Measurements from ENCODE around the gene CACNB2.

Gene CACNB2

GRCh38 chr10:18345308-18345707 lies 205.1 kb downstream of the CACNB2 start:
- H3K4me3 ChIP-seq = no peak overlapping the region
- no peak for TF ChIP-seq Cebpa-rat (IDR thresholded peaks at IDR 0.05)
- no peaks in the 10 kb centered on the region for H3K27me3 ChIP-seq
- no peaks in the 10 kb centered on the region for H3K9me3 ChIP-seq
- H3K4me1 ChIP-seq = peaks cover 1% of the 10 kb centered on the region
- no peaks in the 10 kb centered on the region for H3K36me3 ChIP-seq
- H4K20me1 ChIP-seq = no peaks in the 10 kb centered on the region
- H3K27ac ChIP-seq = no peak overlapping the region
- no peak overlapping the region for H3K9ac ChIP-seq
- H3K4me2 ChIP-seq = no peak overlapping the region

GRCh38 chr10:18350340-18350739 lies 210.1 kb downstream of the CACNB2 start:
- H3K9ac ChIP-seq = no peak overlapping the region
- no peaks in the 10 kb centered on the region for H3K9me3 ChIP-seq
- no peak overlapping the region for H3K4me3 ChIP-seq

GRCh38 chr10:18351421-18351820 lies 211.2 kb downstream of the CACNB2 start:
- peaks cover 22% of the 10 kb centered on the region for H3K4me1 ChIP-seq
- peak overlapping the region; percentile 50; the same call in 1 of the 2 replicates for H3K27ac ChIP-seq
- peak overlapping the region; percentile 50 for H3K4me2 ChIP-seq
- no peak overlapping the region for H3K4me3 ChIP-seq
- no peak for TF ChIP-seq Cebpa-rat (IDR thresholded peaks at IDR 0.05)
- no peaks in the 10 kb centered on the region for H3K27me3 ChIP-seq
- no peaks in the 10 kb centered on the region for H4K20me1 ChIP-seq
- no peaks in the 10 kb centered on the region for H3K36me3 ChIP-seq
- H3K9me3 ChIP-seq = no peaks in the 10 kb centered on the region
- no peak overlapping the region for H3K9ac ChIP-seq

More at GRCh38 chr10:18350340-18350739, 210.1 kb downstream of the CACNB2 start:
- no peaks in the 10 kb centered on the region for H3K36me3 ChIP-seq
- peak overlapping the region; percentile 50; the same call in 1 of the 2 replicates for H3K27ac ChIP-seq
- no peaks in the 10 kb centered on the region for H3K27me3 ChIP-seq
- peaks cover 22% of the 10 kb centered on the region for H3K4me1 ChIP-seq
- H4K20me1 ChIP-seq = no peaks in the 10 kb centered on the region
- H3K4me2 ChIP-seq = peak overlapping the region; percentile 4; the same call in 1 of the 2 replicates
- TF ChIP-seq Cebpa-rat (IDR thresholded peaks at IDR 0.05) = no peak

- no peak for TF ChIP-seq Cebpa-rat (IDR thresholded peaks at IDR 0.05)
- no peak overlapping the region for H3K4me3 ChIP-seq
- H3K9ac ChIP-seq = no peak overlapping the region
- peaks cover 22% of the 10 kb centered on the region for H3K4me1 ChIP-seq
- H4K20me1 ChIP-seq = no peaks in the 10 kb centered on the region
- no peaks in the 10 kb centered on the region for H3K9me3 ChIP-seq
- no peaks in the 10 kb centered on the region for H3K27me3 ChIP-seq
- no peaks in the 10 kb centered on the region for H3K36me3 ChIP-seq
- H3K27ac ChIP-seq = 0 out of 2 replicates have a peak overlapping the region, but pooled peaks have one; percentile 50
- peak overlapping the region; percentile 50 for H3K4me2 ChIP-seq
These were observed 212.0 kb downstream of the CACNB2 start for GRCh38 chr10:18352175-18352574.

- Histone ChIP-seq H3K4me2 (no peak overlapping the region), H3K4me1 (no peaks in the 10 kb centered on the region), H3K9ac (no peak overlapping the region), H3K27ac (no peak overlapping the region), H3K4me3 (no peak overlapping the region), H3K27me3 (no peaks in the 10 kb centered on the region), H4K20me1 (no peaks in the 10 kb centered on the region), H3K9me3 (no peaks in the 10 kb centered on the region), H3K36me3 (no peaks in the 10 kb centered on the region)
- TF ChIP-seq Cebpa-rat (IDR thresholded peaks at IDR 0.05) = no peak
These were observed 219.6 kb downstream of the CACNB2 start for GRCh38 chr10:18359812-18360211.

- Histone ChIP-seq H3K9me3 (no peaks in the 10 kb centered on the region), H3K27me3 (no peaks in the 10 kb centered on the region), H3K4me3 (no peak overlapping the region), H4K20me1 (no peaks in the 10 kb centered on the region), H3K27ac (no peak overlapping the region), H3K4me1 (no peaks in the 10 kb centered on the region), H3K36me3 (no peaks in the 10 kb centered on the region), H3K4me2 (no peak overlapping the region), H3K9ac (no peak overlapping the region)
- no peak for TF ChIP-seq Cebpa-rat (IDR thresholded peaks at IDR 0.05)
These were observed 222.7 kb downstream of the CACNB2 start for GRCh38 chr10:18362892-18363291.

- Histone ChIP-seq H3K9me3 (no peaks in the 10 kb centered on the region), H3K4me2 (no peak overlapping the region), H3K36me3 (no peaks in the 10 kb centered on the region), H3K27me3 (no peaks in the 10 kb centered on the region), H4K20me1 (no peaks in the 10 kb centered on the region), H3K4me1 (no peaks in the 10 kb centered on the region), H3K4me3 (no peak overlapping the region), H3K9ac (no peak overlapping the region), H3K27ac (no peak overlapping the region)
- no peak for TF ChIP-seq Cebpa-rat (IDR thresholded peaks at IDR 0.05)
These were observed 225.0 kb downstream of the CACNB2 start for GRCh38 chr10:18364987-18365775.

GRCh38 chr10:18367840-18368239 lies 227.6 kb downstream of the CACNB2 start:
- TF ChIP-seq Cebpa-rat (IDR thresholded peaks at IDR 0.05) = no peak
- Histone ChIP-seq H3K27me3 (no peaks in the 10 kb centered on the region), H3K36me3 (no peaks in the 10 kb centered on the region), H3K9me3 (no peaks in the 10 kb centered on the region), H3K4me2 (no peak overlapping the region), H3K4me1 (no peaks in the 10 kb centered on the region), H3K9ac (no peak overlapping the region), H3K4me3 (no peak overlapping the region), H4K20me1 (no peaks in the 10 kb centered on the region), H3K27ac (no peak overlapping the region)

- no peaks in the 10 kb centered on the region for H3K9me3 ChIP-seq
- H3K4me3 ChIP-seq = no peak overlapping the region
- no peak overlapping the region for H3K4me2 ChIP-seq
- no peak overlapping the region for H3K27ac ChIP-seq
- H3K9ac ChIP-seq = no peak overlapping the region
- no peaks in the 10 kb centered on the region for H3K36me3 ChIP-seq
- H3K4me1 ChIP-seq = no peaks in the 10 kb centered on the region
- H4K20me1 ChIP-seq = no peaks in the 10 kb centered on the region
- TF ChIP-seq Cebpa-rat (IDR thresholded peaks at IDR 0.05) = no peak
- no peaks in the 10 kb centered on the region for H3K27me3 ChIP-seq
These were observed 228.0 kb downstream of the CACNB2 start for GRCh38 chr10:18368273-18368672.

GRCh38 chr10:18368682-18369081 lies 228.5 kb downstream of the CACNB2 start:
- H3K27ac ChIP-seq = no peak overlapping the region
- H3K36me3 ChIP-seq = no peaks in the 10 kb centered on the region
- no peak for TF ChIP-seq Cebpa-rat (IDR thresholded peaks at IDR 0.05)
- no peaks in the 10 kb centered on the region for H3K4me1 ChIP-seq
- no peak overlapping the region for H3K9ac ChIP-seq
- no peaks in the 10 kb centered on the region for H3K27me3 ChIP-seq
- no peaks in the 10 kb centered on the region for H3K9me3 ChIP-seq
- no peak overlapping the region for H3K4me2 ChIP-seq
- no peaks in the 10 kb centered on the region for H4K20me1 ChIP-seq
- H3K4me3 ChIP-seq = no peak overlapping the region

All from BLaER1 (cell line).